GM12873 (cell line): ENCODE results near the gene D2HGDH.

Experiments used
- CTCF ChIP-seq: IDR thresholded peaks from 2 replicates; pipeline ENCODE4 v1.5.1; 2012; ENCODE audit warnings: low read depth, mild to moderate bottlenecking, moderate library complexity, low read length, control low read depth; ENCODE audit not compliant: insufficient read depth; ENCODE audit errors: missing control alignments

D2HGDH gene

GRCh38 chr2:241734467-241735208, at the start of gene D2HGDH:
Gene D2HGDH (plus strand): TSS chr2:241734630. CDS start chr2:241735225, 595 bp downstream.
- no peak for TF ChIP-seq CTCF

- no peak for TF ChIP-seq CTCF
These were observed 48.1 kb upstream of the D2HGDH start for GRCh38 chr2:241686324-241686649.

- no peak for TF ChIP-seq CTCF
These were observed 47.6 kb upstream of the D2HGDH start, which contains the start of gene DTYMK for GRCh38 chr2:241686650-241687425. Gene DTYMK (minus strand): TSS chr2:241686815. CDS start chr2:241686783, 32 bp downstream.

GRCh38 chr2:241689306-241689705, 45.1 kb upstream of the D2HGDH start:
- no peak for TF ChIP-seq CTCF

GRCh38 chr2:241690202-241690717, 44.2 kb upstream of the D2HGDH start:
- no peak for TF ChIP-seq CTCF

- TF ChIP-seq CTCF = no peak
These were observed 42.0 kb upstream of the D2HGDH start for GRCh38 chr2:241692448-241692847.

- TF ChIP-seq CTCF = no peak
These were observed 38.8 kb upstream of the D2HGDH start for GRCh38 chr2:241695651-241696050.
